Keratinocyte (primary cell): ENCODE measurements around the gene LRP1B. TPM values are rescaled to one million over a fixed set of nuclear protein-coding genes. Genes with fewer than 3 reads are reported as not detected.

ENCODE experiments used
- DNase-seq: peaks from one replicate; pipeline ENCODE4 v3.0.0-alpha.2; 2011; ENCODE audit warnings: low read depth, missing footprints, low spot score
- FAIRE-seq: peaks from 2 replicates; lab custom pipeline; 2011; peaks lifted over from hg19 to GRCh38; lab: Jason Lieb, UNC
- H2AFZ ChIP-seq: 2 replicates; pipeline ENCODE4 v1.6.0; 2012; ENCODE audit warnings: low read length, control low read depth, inconsistent platforms; ENCODE audit not compliant: control insufficient read depth
- H3K27ac ChIP-seq: 2 replicates; pipeline ENCODE4 v1.5.1; 2011; ENCODE audit warnings: low read length; ENCODE audit not compliant: control insufficient read depth, insufficient read depth
- H3K27me3 ChIP-seq: 3 replicates; pipeline ENCODE4 v1.6.0; 2011; ENCODE audit warnings: low read length; ENCODE audit not compliant: control insufficient read depth, insufficient read depth; ENCODE audit errors: extremely low read depth
- H3K36me3 ChIP-seq, 2 experiments: 2 replicates in 1 of 2; 3 replicates in 1 of 2; pipeline ENCODE4 v1.5.1; 2011; ENCODE audit warnings: low read length in 2 of 2, mild to moderate bottlenecking in 1 of 2; ENCODE audit not compliant: control insufficient read depth in 2 of 2, insufficient read depth in 2 of 2; ENCODE audit errors: extremely low read depth in 1 of 2
- H3K4me1 ChIP-seq: 3 replicates; pipeline ENCODE4 v1.5.1; 2011; ENCODE audit warnings: low read length; ENCODE audit not compliant: control insufficient read depth, insufficient read depth; ENCODE audit errors: extremely low read depth
- H3K4me2 ChIP-seq: 3 replicates; pipeline ENCODE4 v1.6.0; 2011; ENCODE audit warnings: low read depth, low read length; ENCODE audit not compliant: control insufficient read depth, insufficient read depth; ENCODE audit errors: extremely low read depth
- H3K4me3 ChIP-seq, 3 experiments: fragments of 200-600 bp in 1 of 3; sonication (generic) in 1 of 3; 2 replicates in 2 of 3; 3 replicates in 1 of 3; pipeline ENCODE4 v1.5.1; 2011 to 2016; ENCODE audit warnings: low read length in 3 of 3, mild to moderate bottlenecking in 3 of 3, control low read depth in 2 of 3, inconsistent platforms in 1 of 3, low read depth in 1 of 3, mixed read lengths in 1 of 3, mixed run types in 1 of 3, moderate library complexity in 1 of 3; ENCODE audit not compliant: control insufficient read depth in 2 of 3, insufficient read depth in 2 of 3; ENCODE audit errors: extremely low read depth in 1 of 3
- H3K79me2 ChIP-seq: 2 replicates; pipeline ENCODE4 v1.6.0; 2012; ENCODE audit warnings: low read length; ENCODE audit not compliant: control insufficient read depth, insufficient read depth
- H3K9ac ChIP-seq: 3 replicates; pipeline ENCODE4 v1.6.0; 2011; ENCODE audit warnings: low read length; ENCODE audit not compliant: control insufficient read depth, insufficient read depth; ENCODE audit errors: extremely low read depth
- H3K9me1 ChIP-seq: 3 replicates; pipeline ENCODE4 v1.6.0; 2011; ENCODE audit warnings: low read length; ENCODE audit not compliant: control insufficient read depth, insufficient read depth; ENCODE audit errors: extremely low read depth
- H3K9me3 ChIP-seq: 2 replicates; pipeline ENCODE4 v1.5.1; 2012; ENCODE audit warnings: low read depth, low read length; ENCODE audit not compliant: control insufficient read depth
- H4K20me1 ChIP-seq: 3 replicates; pipeline ENCODE4 v1.6.0; 2011; ENCODE audit warnings: low read length; ENCODE audit not compliant: control insufficient read depth, insufficient read depth; ENCODE audit errors: extremely low read depth
- EZH2 ChIP-seq: IDR thresholded peaks from one replicate; pipeline ENCODE4 v1.6.1; 2012; ENCODE audit warnings: inconsistent platforms, mild to moderate bottlenecking, low read length, moderate library complexity
- dilution Hi-C: fragments of 300-500 bp; cut with MboI; formaldehyde crosslinking; loops from one replicate; pipeline ENCODE4 v1.7.0; 2020; ENCODE audit warnings: low sequenced_read_pairs; ENCODE audit not compliant: extremely low pct_ligation_motif_present
- polyA plus RNA-seq, 5 experiments: library from polyadenylated mRNA; depleted of rRNA in 3 of 5; stranded (reverse) in 3 of 5; stranded (forward) in 1 of 5; unstranded in 1 of 5; fragments of >200 nt; gene quantifications; 1 replicate in 1 of 5; 2 replicates in 3 of 5; 3 replicates in 1 of 5; pipeline versions ENCODE4 v1.2.1 to v1.2.3, GENCODE V29; 2011 to 2012; ENCODE audit warnings: missing spikeins in 2 of 5, low read depth in 1 of 5, low replicate concordance in 1 of 5
- TF ChIP-seq, protein P1 (sequence below), 3 experiments: IDR thresholded peaks in 1 of 3; conservative IDR thresholded peaks in 1 of 3; optimal IDR thresholded peaks in 1 of 3; 2 replicates in 2 of 3; 3 replicates in 1 of 3; pipeline versions ENCODE3 to v1.5.1; 2011; ENCODE audit warnings: low read length in 3 of 3, mild to moderate bottlenecking in 3 of 3, moderate library complexity in 2 of 3, control low read depth in 1 of 3, inconsistent platforms in 1 of 3; ENCODE audit not compliant: insufficient read depth in 2 of 3; ENCODE audit errors: extremely low read depth in 1 of 3

LRP1B gene
- polyA plus RNA-seq, 1 donor (not counting 4 experiments of a cell fraction or from before 2014, with no cell fraction given) = not detected

DNA sequence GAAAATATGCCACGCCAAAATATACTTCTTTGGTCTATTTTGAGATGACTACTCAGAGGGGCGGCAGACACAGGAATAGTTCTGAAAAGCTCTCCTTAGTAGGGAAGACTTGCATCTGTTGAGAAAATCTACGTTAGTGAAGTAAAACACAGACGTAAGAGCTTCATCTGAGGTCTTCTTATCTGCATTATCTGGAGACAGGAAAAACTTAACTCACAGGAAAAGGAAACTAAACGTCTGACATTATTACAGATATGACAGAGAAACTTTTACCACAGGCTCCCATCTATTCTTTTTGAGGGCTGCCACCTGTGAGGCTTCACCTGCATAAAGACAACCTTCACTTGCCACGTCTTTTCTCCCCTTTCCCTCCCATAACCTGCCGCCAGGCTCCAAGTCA lies 1295.7 kb downstream of the LRP1B start:
- no peaks in the 10 kb centered on the region for H3K9me3 ChIP-seq
- no peak overlapping the region for H3K27ac ChIP-seq
- DNase-seq = no peak
- H3K79me2 ChIP-seq = no peaks in the 10 kb centered on the region
- H3K4me3 ChIP-seq = no peak overlapping the region
- no peaks in the 10 kb centered on the region for H3K36me3 ChIP-seq
- TF ChIP-seq EZH2 = no peak
- TF ChIP-seq, protein P1, sequence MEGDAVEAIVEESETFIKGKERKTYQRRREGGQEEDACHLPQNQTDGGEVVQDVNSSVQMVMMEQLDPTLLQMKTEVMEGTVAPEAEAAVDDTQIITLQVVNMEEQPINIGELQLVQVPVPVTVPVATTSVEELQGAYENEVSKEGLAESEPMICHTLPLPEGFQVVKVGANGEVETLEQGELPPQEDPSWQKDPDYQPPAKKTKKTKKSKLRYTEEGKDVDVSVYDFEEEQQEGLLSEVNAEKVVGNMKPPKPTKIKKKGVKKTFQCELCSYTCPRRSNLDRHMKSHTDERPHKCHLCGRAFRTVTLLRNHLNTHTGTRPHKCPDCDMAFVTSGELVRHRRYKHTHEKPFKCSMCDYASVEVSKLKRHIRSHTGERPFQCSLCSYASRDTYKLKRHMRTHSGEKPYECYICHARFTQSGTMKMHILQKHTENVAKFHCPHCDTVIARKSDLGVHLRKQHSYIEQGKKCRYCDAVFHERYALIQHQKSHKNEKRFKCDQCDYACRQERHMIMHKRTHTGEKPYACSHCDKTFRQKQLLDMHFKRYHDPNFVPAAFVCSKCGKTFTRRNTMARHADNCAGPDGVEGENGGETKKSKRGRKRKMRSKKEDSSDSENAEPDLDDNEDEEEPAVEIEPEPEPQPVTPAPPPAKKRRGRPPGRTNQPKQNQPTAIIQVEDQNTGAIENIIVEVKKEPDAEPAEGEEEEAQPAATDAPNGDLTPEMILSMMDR (optimal IDR thresholded peaks at IDR 0.05 in 1 of 3, IDR thresholded peaks at IDR 0.05 in 1 of 3, conservative IDR thresholded peaks at IDR 0.05 in 1 of 3; ENCODE audit: extremely low read depth in 1 of 3, insufficient read depth in 2 of 3, low read length in 3 of 3) = no peak
- no peaks in the 10 kb centered on the region for H3K27me3 ChIP-seq
- H3K4me2 ChIP-seq = no peak overlapping the region
- H3K4me1 ChIP-seq = no peaks in the 10 kb centered on the region
- no peak overlapping the region for H3K9ac ChIP-seq
- FAIRE-seq = no peak
- H3K9me1 ChIP-seq = no peaks in the 10 kb centered on the region
- H2AFZ ChIP-seq = no peak overlapping the region
- dilution Hi-C loops = no loop called here
- no peaks in the 10 kb centered on the region for H4K20me1 ChIP-seq

DNA sequence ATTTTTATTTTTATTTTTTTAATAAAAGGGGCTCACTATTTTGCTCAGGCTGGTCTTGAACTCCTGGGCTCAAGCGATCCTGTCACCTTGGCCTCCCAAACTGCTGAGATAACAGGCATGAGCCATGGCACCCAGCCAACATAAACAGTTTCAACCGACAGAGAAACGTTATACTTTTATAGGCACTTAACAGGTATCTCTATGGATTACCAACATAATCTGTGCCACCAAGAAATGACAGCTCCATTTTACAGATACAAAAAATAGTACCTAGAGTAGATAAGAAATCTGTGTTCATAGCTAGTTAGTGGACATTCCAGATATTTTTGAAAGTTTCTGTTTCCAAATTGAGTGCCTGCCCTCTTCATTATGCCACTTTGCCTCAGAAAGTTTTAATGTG lies 1316.7 kb downstream of the LRP1B start:
- Histone ChIP-seq H3K36me3 (no peaks in the 10 kb centered on the region), H2AFZ (no peak overlapping the region), H3K9me1 (no peaks in the 10 kb centered on the region), H3K4me2 (no peak overlapping the region), H3K4me3 (no peak overlapping the region), H4K20me1 (no peaks in the 10 kb centered on the region), H3K4me1 (no peaks in the 10 kb centered on the region), H3K27me3 (no peaks in the 10 kb centered on the region), H3K79me2 (no peaks in the 10 kb centered on the region), H3K27ac (no peak overlapping the region), H3K9ac (no peak overlapping the region), H3K9me3 (no peaks in the 10 kb centered on the region)
- FAIRE-seq = no peak
- no peak for DNase-seq
- TF ChIP-seq EZH2 = no peak
- TF ChIP-seq, protein P1 (optimal IDR thresholded peaks at IDR 0.05 in 1 of 3, IDR thresholded peaks at IDR 0.05 in 1 of 3, conservative IDR thresholded peaks at IDR 0.05 in 1 of 3; ENCODE audit: extremely low read depth in 1 of 3, insufficient read depth in 2 of 3, low read length in 3 of 3) = no peak
- dilution Hi-C loops = no loop called here
